ENCODE data around the gene ZNF865. TPM values are rescaled to one million over a fixed set of nuclear protein-coding genes. Genes with fewer than 3 reads are reported as not detected.

ZNF865 gene
- total RNA-seq, 1 experiment from 2014 or later, result 5.5 TPM

DNA sequence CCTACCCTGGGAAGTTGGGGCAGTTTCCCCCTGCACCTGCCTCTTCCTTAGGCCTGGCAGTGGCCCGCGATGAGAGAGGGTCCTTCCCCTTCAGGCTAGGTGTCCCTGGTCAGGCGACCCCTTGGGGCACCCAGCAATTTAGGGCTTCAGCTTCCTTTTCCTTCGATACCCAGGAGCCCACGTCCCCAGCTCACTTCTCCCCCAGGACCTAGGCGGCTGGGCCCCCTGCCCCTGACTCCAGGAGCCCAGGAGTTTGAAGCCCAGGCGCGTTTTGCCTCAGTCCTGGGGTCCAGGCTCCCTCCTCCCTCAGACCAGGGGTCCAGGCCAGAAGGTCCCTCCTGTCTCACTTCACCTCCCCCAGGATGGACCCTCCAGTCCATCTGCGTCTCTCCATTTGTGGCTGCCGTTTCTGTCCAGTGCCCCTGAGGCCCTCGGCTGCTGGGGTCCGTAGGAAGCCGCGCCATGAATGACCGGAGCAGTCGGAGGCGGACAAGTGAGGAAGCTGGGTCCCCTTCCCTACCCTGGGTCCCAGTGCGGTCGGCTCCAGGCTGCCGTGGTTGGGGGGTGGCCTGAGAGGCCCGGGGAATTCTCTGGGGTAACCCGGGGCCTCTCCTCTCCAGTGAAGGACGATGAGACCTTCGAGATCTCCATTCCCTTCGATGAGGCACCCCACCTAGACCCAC, 43.3 kb downstream of the ZNF865 start:
- H3K36me3 ChIP-seq (ENCODE audit: low read depth, low read length), result peaks cover 14% of the 10 kb centered on the region
- H3K9ac ChIP-seq (ENCODE audit: low read length), result peak overlapping the region; percentile 86
- H3K27ac ChIP-seq (ENCODE audit: low read length), result no peak overlapping the region
- no TSS peak for BruUV-seq (replicated peaks)
- peaks cover 32% of the 10 kb centered on the region for H3K79me2 ChIP-seq (ENCODE audit: low read length)
- H3K27me3 ChIP-seq (ENCODE audit: low read length), result no peaks in the 10 kb centered on the region
- ATAC-seq (peak; percentile 4; the same call in 1 of the 2 replicates), DNase-seq (no peak)
- no peaks in the 10 kb centered on the region for H3K9me2 ChIP-seq (replicated peaks; ENCODE audit: low read length)
- peak overlapping the region; percentile 86 for H2AFZ ChIP-seq (ENCODE audit: low read length)
- peaks cover 5% of the 10 kb centered on the region for H3F3A ChIP-seq (ENCODE audit: low read length, unreplicated experiment)
- intact Hi-C loops (cut with micrococcal nuclease), result no loop called here
- peak overlapping the region; percentile 98 for H3K4me2 ChIP-seq (ENCODE audit: low read length)
- peaks cover 28% of the 10 kb centered on the region for H3K4me1 ChIP-seq (ENCODE audit: insufficient read depth, low read length)
- H3K4me3 ChIP-seq (ENCODE audit: low read length), result peak overlapping the region; percentile 95
- CTCF ChIA-PET, result no interaction called here
- 0 out of 2 replicates have a peak, but pooled peaks cover 4% of the 10 kb centered on the region for H4K20me1 ChIP-seq (ENCODE audit: low read length)
- no peak for TF ChIP-seq EZH2phosphoT487 (IDR thresholded peaks at IDR 0.05; ENCODE audit: borderline replicate concordance, low read length)
- TF ChIP-seq EZH2 (IDR thresholded peaks at IDR 0.05; ENCODE audit: low read length, unreplicated experiment), result no peak
- TF ChIP-seq, protein P1, sequence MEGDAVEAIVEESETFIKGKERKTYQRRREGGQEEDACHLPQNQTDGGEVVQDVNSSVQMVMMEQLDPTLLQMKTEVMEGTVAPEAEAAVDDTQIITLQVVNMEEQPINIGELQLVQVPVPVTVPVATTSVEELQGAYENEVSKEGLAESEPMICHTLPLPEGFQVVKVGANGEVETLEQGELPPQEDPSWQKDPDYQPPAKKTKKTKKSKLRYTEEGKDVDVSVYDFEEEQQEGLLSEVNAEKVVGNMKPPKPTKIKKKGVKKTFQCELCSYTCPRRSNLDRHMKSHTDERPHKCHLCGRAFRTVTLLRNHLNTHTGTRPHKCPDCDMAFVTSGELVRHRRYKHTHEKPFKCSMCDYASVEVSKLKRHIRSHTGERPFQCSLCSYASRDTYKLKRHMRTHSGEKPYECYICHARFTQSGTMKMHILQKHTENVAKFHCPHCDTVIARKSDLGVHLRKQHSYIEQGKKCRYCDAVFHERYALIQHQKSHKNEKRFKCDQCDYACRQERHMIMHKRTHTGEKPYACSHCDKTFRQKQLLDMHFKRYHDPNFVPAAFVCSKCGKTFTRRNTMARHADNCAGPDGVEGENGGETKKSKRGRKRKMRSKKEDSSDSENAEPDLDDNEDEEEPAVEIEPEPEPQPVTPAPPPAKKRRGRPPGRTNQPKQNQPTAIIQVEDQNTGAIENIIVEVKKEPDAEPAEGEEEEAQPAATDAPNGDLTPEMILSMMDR (conservative IDR thresholded peaks at IDR 0.05; ENCODE audit: low read depth, low read length), result no peak
- POLR2A ChIA-PET (ENCODE audit: unreplicated experiment), result no interaction called here
- H3K9me3 ChIP-seq (ENCODE audit: low read length), result no peaks in the 10 kb centered on the region

DNA sequence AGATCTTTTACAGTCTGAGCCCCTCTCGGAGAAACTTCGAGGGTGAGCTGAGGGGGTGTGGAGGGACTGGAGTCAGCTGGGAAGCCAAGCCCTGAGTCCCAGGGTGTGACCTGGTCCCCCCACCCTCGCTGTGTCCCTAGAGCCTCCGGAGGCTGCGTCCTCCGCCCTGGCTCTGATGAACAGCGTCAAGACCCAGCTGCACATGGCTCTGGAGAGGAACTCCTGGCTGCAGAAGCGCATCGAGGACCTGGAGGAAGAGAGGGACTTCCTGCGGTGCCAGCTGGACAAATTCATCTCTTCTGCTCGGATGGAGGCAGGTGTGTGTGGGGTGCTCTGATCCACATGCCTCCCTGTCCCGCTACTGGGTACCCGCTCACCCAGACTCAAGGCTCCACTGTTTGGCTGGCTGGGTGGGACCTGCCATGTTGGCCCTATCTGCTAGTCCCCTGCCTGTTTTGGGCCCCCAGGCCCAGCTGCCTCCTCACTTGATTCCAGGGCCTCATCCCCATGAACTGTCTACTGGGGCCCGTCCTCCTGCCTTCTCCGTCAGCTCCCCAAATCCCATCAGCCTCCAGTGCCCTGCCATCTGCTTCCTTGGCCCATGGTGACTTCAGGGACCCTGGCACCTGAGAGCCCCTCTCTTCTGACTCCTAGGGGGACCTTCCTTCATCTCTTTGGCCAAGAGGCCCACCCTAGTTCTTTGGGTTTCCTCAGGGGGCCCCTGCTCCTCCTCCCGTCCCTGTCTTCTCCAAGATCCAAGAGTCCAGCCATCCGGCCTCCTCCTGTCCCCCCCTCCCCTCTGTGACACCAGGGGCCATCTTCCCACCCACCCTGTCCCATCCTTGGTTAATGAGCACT, 44.0 kb downstream of the ZNF865 start:
- ChIA-PET POLR2A (ENCODE audit: unreplicated experiment) (no interaction called here), CTCF (no interaction called here)
- peaks cover 13% of the 10 kb centered on the region for H3K36me3 ChIP-seq (ENCODE audit: low read depth, low read length)
- intact Hi-C loops (cut with micrococcal nuclease), result no loop called here
- H3K4me2 ChIP-seq (ENCODE audit: low read length), result peak overlapping the region; percentile 98; the same call in 1 of the 2 replicates
- TF ChIP-seq, protein P1 (conservative IDR thresholded peaks at IDR 0.05; ENCODE audit: low read depth, low read length), result no peak
- TF ChIP-seq EZH2phosphoT487 (IDR thresholded peaks at IDR 0.05; ENCODE audit: borderline replicate concordance, low read length) (no peak), EZH2 (IDR thresholded peaks at IDR 0.05; ENCODE audit: low read length, unreplicated experiment) (no peak)
- DNase-seq, result no peak
- H3K79me2 ChIP-seq (ENCODE audit: low read length), result peaks cover 25% of the 10 kb centered on the region
- H3K9me3 ChIP-seq (ENCODE audit: low read length), result no peaks in the 10 kb centered on the region
- H3K9ac ChIP-seq (ENCODE audit: low read length), result no peak overlapping the region
- no peak overlapping the region for H3K4me3 ChIP-seq (ENCODE audit: low read length)
- H3K4me1 ChIP-seq (ENCODE audit: insufficient read depth, low read length), result peaks cover 26% of the 10 kb centered on the region
- no TSS peak for BruUV-seq (replicated peaks)
- no peaks in the 10 kb centered on the region for H3K27me3 ChIP-seq (ENCODE audit: low read length)
- no peak overlapping the region for H3K27ac ChIP-seq (ENCODE audit: low read length)
- no peak for ATAC-seq
- H3F3A ChIP-seq (ENCODE audit: low read length, unreplicated experiment), result peaks cover 5% of the 10 kb centered on the region
- H2AFZ ChIP-seq (ENCODE audit: low read length), result no peak overlapping the region
- H4K20me1 ChIP-seq (ENCODE audit: low read length), result 0 out of 2 replicates have a peak, but pooled peaks cover 4% of the 10 kb centered on the region
- H3K9me2 ChIP-seq (replicated peaks; ENCODE audit: low read length), result no peaks in the 10 kb centered on the region

All from PC-3 (cell line).